Testis (tissue), 2 donors: ENCODE measurements around the gene LEMD3.

ENCODE experiments used
- CTCF ChIP-seq, 3 experiments: fragments of 450-650 bp in 2 of 3; fragments of 200-600 bp in 1 of 3; sonication (generic) in 1 of 3; IDR thresholded peaks; one replicate each; pipeline ENCODE4 v1.5.1; 2016 to 2019; ENCODE audit warnings: antibody characterized with exemption in 3 of 3, mild to moderate bottlenecking in 2 of 3, moderate library complexity in 1 of 3
- POLR2A ChIP-seq: fragments of 450-650 bp; IDR thresholded peaks from one replicate; pipeline ENCODE4 v1.6.1; 2017; ENCODE audit warnings: antibody characterized with exemption, mild to moderate bottlenecking, moderate library complexity

DNA sequence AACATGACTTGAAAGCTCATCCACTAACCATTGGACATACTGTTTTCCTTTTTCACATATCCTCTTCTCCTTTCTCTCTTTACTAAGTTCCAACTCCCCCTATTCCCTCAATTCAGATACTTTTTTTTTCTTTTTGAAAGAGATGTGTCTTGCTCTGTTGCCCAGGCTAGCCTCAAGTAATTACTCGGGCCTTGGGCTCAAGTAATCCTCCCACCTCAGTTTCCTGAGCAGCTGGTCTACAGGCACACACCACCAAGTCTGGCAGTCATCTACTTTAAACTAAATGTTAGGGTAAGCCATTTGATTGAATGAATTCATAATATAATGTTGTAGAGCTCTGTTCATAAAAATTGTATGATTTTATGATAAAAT lies 15.5 kb downstream of the LEMD3 start:
- TF ChIP-seq CTCF (IDR thresholded peaks at IDR 0.05) = no peak
- no peak for TF ChIP-seq POLR2A
